22Rv1 (cell line): ENCODE measurements around the gene FMO2.

Source experiments
- CTCF ChIP-seq: fragments of 450-650 bp; IDR thresholded peaks from 2 replicates; pipeline ENCODE4 v1.5.1; 2017; ENCODE audit warnings: mild to moderate bottlenecking
- ZFX ChIP-seq: fragments of 450-650 bp; IDR thresholded peaks from 2 replicates; pipeline ENCODE4 v1.6.1; 2017; ENCODE audit warnings: antibody characterized with exemption, borderline replicate concordance

GRCh38 chr1:171220081-171220420 lies 35.0 kb downstream of the FMO2 start:
- TF ChIP-seq CTCF (no peak), ZFX (no peak)
